ENCODE results near the gene PDE12. TPM values are rescaled to one million over a fixed set of nuclear protein-coding genes. Genes with fewer than 3 reads are reported as not detected.
A peak's percentile ranks its signal among the peaks of the same experiment; 100 is the strongest.

PDE12 gene
- total RNA-seq, 2 donors from 2014 or later = 7.5 to 13.5 TPM

DNA sequence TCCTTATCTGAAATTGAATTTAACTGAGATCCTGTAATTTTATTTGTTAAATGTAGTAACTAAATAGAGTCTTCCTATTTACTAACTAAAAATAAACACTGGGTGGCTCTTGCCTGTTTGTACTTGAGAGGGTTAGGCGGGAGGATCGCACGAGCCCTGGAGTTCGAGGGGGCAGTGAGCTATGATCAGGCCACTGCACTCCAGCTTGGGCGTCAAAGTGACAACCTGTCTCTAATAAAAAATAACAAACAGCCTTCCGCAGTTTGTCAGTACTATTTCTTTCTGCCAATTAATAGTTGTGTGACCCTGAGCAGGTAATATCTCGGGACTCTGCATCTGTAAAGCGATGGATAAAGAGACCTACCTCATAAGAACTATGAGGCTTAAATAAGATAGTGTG lies 768 bp upstream of the PDE12 start:
- Histone ChIP-seq H3K9me3 (no peaks in the 10 kb centered on the region), H3K4me3 (peak overlapping the region; percentile 45 to 62), H3K4me1 (peaks cover 26% of the 10 kb centered on the region), H3K36me3 (replicated peaks in 1 of 2; ENCODE audit: insufficient read depth in 1 of 2, low read depth in 2 of 2) (peaks cover 0 to 2% of the 10 kb centered on the region in 2 donors), H3K27ac (peak overlapping the region; percentile 88 to 95 (median 92)), H3K27me3 (no peaks in the 10 kb centered on the region)
- peak in 1 of 4 donors; percentile 15 for DNase-seq
- intact Hi-C loops (cut with DNase I) = no loop called here
- WGBS, 2 donors = 8 to 14% methylated on average over 8 of the region's 8 CpGs
- ATAC-seq = no peak
- TF ChIP-seq CTCF (IDR thresholded peaks at IDR 0.05) (no peak), POLR2A (IDR thresholded peaks at IDR 0.05) (no peak)

- H3K27me3 ChIP-seq = no peaks in the 10 kb centered on the region
- ATAC-seq (peak; percentile 37), DNase-seq (peak; percentile 28 to 42 (median 36))
- no peaks in the 10 kb centered on the region for H3K9me3 ChIP-seq
- no peak for TF ChIP-seq CTCF (IDR thresholded peaks at IDR 0.05)
- TF ChIP-seq POLR2A (IDR thresholded peaks at IDR 0.05) = no peak
- H3K27ac ChIP-seq = peak overlapping the region; percentile 88 to 95 (median 92)
- intact Hi-C loops (cut with DNase I) = no loop called here
- WGBS, 2 donors = 0% methylated on average over 21 to 47 of the region's 54 CpGs
- peaks cover 0 to 4% of the 10 kb centered on the region in 2 donors for H3K36me3 ChIP-seq (replicated peaks in 1 of 2; ENCODE audit: insufficient read depth in 1 of 2, low read depth in 2 of 2)
- peak overlapping the region; percentile 62 to 90 for H3K4me3 ChIP-seq
- peaks cover 26% of the 10 kb centered on the region for H3K4me1 ChIP-seq
Observed at GRCh38 chr3:57556459-57557084, 498 bp downstream of the PDE12 start.

- Histone ChIP-seq H3K4me3 (peak overlapping the region; percentile 62 to 90), H3K27me3 (no peaks in the 10 kb centered on the region), H3K27ac (peak overlapping the region; percentile 88 to 95 (median 92)), H3K9me3 (no peaks in the 10 kb centered on the region), H3K4me1 (peaks cover 26% of the 10 kb centered on the region), H3K36me3 (replicated peaks in 1 of 2; ENCODE audit: insufficient read depth in 1 of 2, low read depth in 2 of 2) (peaks cover 0 to 4% of the 10 kb centered on the region in 2 donors)
- intact Hi-C loops (cut with DNase I) = no loop called here
- DNase-seq (peak; percentile 26 to 36 (median 29)), ATAC-seq (no peak)
- TF ChIP-seq CTCF (IDR thresholded peaks at IDR 0.05) (no peak), POLR2A (IDR thresholded peaks at IDR 0.05) (peak in 2 of 3 donors; percentile 23 to 34)
- 0 to 1% methylated on average over 18 to 29 of the region's 29 CpGs for WGBS, 2 donors
Observed at GRCh38 chr3:57557085-57557537, 1.0 kb downstream of the PDE12 start.

- no peak for ATAC-seq
- peaks cover 26% of the 10 kb centered on the region for H3K4me1 ChIP-seq
- intact Hi-C loops (cut with DNase I) = no loop called here
- DNase-seq = no peak
- H3K9me3 ChIP-seq = no peaks in the 10 kb centered on the region
- TF ChIP-seq POLR2A (IDR thresholded peaks at IDR 0.05) (no peak), CTCF (IDR thresholded peaks at IDR 0.05) (no peak)
- H3K36me3 ChIP-seq (replicated peaks in 1 of 2; ENCODE audit: insufficient read depth in 1 of 2, low read depth in 2 of 2) = peaks cover 0 to 4% of the 10 kb centered on the region in 2 donors
- H3K27ac ChIP-seq = no peak overlapping the region
- 79 to 83% methylated on average over 1 of the region's 1 CpG for WGBS, 2 donors
- H3K27me3 ChIP-seq = no peaks in the 10 kb centered on the region
- H3K4me3 ChIP-seq = no peak overlapping the region
Observed at GRCh38 chr3:57559526-57559925, 3.5 kb downstream of the PDE12 start.

Measured in body of pancreas (tissue), 4 donors.